ENCODE measurements around the gene CEP70. TPM values are rescaled to one million over a fixed set of nuclear protein-coding genes. Genes with fewer than 3 reads are reported as not detected.

Gene CEP70
- total RNA-seq, 1 experiment from 2014 or later: 64.5 TPM

DNA sequence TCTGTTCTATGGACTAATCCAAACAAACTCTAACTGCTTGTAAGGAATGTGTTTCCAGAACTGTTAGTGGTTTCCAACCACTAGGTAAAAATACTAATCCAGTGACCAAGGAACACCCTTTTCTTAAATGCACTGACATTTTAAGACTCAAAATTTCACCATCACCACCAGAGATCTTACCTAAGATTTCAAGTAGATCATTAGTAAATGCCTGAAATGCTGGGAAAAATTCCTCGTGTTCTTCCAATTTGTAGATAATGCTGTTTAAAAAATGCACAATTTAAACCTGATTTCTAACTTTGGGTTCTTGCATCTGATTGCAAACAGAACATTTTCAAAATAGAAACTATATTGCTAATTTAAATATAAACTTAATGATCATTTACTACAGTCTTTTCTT, 96.2 kb downstream of the CEP70 start:
- ATAC-seq (no peak), DNase-seq (ENCODE audit: low read depth, low spot score) (no peak)
- Histone ChIP-seq H3K36me3 (ENCODE audit: control insufficient read depth, insufficient read depth, low read length) (peaks cover 5% of the 10 kb centered on the region; the same call in 1 of the 2 replicates), H3K4me1 (ENCODE audit: control insufficient read depth, insufficient read depth, low read length) (no peaks in the 10 kb centered on the region), H3K27ac (ENCODE audit: low read length) (no peak overlapping the region), H3K27me3 (ENCODE audit: control insufficient read depth, insufficient read depth, low read length) (no peaks in the 10 kb centered on the region), H3K4me3 (ENCODE audit: low read depth in 2 of 2, low read length in 2 of 2) (no peak overlapping the region), H3K9me3 (ENCODE audit: control insufficient read depth, insufficient read depth, low read depth, low read length) (no peaks in the 10 kb centered on the region)
- no TSS peak for BruUV-seq (replicated peaks)
- ChIA-PET CTCF (interaction anchor here (0.7 kb wide), 1 partner anchor 438 kb away, joined by 3 read pairs; no protein-coding TSS in a partner anchor), POLR2A (no interaction called here)
- TF ChIP-seq POLR2AphosphoS5 (IDR thresholded peaks at IDR 0.05; ENCODE audit: low read depth, low read length): no peak
- TF ChIP-seq, protein P1, sequence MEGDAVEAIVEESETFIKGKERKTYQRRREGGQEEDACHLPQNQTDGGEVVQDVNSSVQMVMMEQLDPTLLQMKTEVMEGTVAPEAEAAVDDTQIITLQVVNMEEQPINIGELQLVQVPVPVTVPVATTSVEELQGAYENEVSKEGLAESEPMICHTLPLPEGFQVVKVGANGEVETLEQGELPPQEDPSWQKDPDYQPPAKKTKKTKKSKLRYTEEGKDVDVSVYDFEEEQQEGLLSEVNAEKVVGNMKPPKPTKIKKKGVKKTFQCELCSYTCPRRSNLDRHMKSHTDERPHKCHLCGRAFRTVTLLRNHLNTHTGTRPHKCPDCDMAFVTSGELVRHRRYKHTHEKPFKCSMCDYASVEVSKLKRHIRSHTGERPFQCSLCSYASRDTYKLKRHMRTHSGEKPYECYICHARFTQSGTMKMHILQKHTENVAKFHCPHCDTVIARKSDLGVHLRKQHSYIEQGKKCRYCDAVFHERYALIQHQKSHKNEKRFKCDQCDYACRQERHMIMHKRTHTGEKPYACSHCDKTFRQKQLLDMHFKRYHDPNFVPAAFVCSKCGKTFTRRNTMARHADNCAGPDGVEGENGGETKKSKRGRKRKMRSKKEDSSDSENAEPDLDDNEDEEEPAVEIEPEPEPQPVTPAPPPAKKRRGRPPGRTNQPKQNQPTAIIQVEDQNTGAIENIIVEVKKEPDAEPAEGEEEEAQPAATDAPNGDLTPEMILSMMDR (IDR thresholded peaks at IDR 0.05): no peak
- no peak for TF ChIP-seq TCF7L2 (IDR thresholded peaks at IDR 0.05; ENCODE audit: low read depth, low read length)
- TF ChIP-seq SIN3A (IDR thresholded peaks at IDR 0.05; ENCODE audit: borderline replicate concordance, insufficient read depth, low read depth, low read length): no peak
- TF ChIP-seq, protein P2, sequence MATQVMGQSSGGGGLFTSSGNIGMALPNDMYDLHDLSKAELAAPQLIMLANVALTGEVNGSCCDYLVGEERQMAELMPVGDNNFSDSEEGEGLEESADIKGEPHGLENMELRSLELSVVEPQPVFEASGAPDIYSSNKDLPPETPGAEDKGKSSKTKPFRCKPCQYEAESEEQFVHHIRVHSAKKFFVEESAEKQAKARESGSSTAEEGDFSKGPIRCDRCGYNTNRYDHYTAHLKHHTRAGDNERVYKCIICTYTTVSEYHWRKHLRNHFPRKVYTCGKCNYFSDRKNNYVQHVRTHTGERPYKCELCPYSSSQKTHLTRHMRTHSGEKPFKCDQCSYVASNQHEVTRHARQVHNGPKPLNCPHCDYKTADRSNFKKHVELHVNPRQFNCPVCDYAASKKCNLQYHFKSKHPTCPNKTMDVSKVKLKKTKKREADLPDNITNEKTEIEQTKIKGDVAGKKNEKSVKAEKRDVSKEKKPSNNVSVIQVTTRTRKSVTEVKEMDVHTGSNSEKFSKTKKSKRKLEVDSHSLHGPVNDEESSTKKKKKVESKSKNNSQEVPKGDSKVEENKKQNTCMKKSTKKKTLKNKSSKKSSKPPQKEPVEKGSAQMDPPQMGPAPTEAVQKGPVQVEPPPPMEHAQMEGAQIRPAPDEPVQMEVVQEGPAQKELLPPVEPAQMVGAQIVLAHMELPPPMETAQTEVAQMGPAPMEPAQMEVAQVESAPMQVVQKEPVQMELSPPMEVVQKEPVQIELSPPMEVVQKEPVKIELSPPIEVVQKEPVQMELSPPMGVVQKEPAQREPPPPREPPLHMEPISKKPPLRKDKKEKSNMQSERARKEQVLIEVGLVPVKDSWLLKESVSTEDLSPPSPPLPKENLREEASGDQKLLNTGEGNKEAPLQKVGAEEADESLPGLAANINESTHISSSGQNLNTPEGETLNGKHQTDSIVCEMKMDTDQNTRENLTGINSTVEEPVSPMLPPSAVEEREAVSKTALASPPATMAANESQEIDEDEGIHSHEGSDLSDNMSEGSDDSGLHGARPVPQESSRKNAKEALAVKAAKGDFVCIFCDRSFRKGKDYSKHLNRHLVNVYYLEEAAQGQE (IDR thresholded peaks at IDR 0.05; ENCODE audit: insufficient read depth in 1 of 2, low read depth in 2 of 2, low read length in 1 of 2): no peak
- intact Hi-C loops (cut with micrococcal nuclease; ENCODE audit: unreplicated experiment) (no loop called here), in situ Hi-C loops (cut with HindIII; ENCODE audit: low pct_unique_long_range_greater_than_20kb, low sequenced_read_pairs) (no loop called here)

DNA sequence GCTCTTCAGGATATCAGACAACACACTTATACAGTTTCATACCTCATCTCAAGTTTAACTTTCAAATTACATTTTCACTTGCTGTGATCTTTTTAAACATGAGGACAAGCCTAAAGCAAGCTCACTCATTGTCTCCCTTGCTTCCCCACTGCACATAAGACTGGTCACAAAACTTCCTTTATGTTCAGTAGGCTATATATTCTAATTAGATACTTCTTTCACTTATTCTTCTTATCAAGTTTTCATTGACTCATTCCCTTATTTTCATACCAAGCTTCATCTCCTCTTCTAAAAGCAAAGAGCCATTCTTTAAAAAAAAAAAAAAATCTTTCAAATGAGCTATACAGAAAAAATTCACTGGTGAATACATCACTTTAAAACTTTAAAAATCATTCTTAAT, 97.0 kb downstream of the CEP70 start:
- ATAC-seq (no peak), DNase-seq (ENCODE audit: low read depth, low spot score) (no peak)
- no peaks in the 10 kb centered on the region for H3K9me3 ChIP-seq (ENCODE audit: control insufficient read depth, insufficient read depth, low read depth, low read length)
- TF ChIP-seq, protein P1 (IDR thresholded peaks at IDR 0.05): no peak
- TF ChIP-seq, protein P2 (IDR thresholded peaks at IDR 0.05; ENCODE audit: insufficient read depth in 1 of 2, low read depth in 2 of 2, low read length in 1 of 2): no peak
- TF ChIP-seq SIN3A (IDR thresholded peaks at IDR 0.05; ENCODE audit: borderline replicate concordance, insufficient read depth, low read depth, low read length): no peak
- no peak for TF ChIP-seq TCF7L2 (IDR thresholded peaks at IDR 0.05; ENCODE audit: low read depth, low read length)
- no peak for TF ChIP-seq POLR2AphosphoS5 (IDR thresholded peaks at IDR 0.05; ENCODE audit: low read depth, low read length)
- H3K4me1 ChIP-seq (ENCODE audit: control insufficient read depth, insufficient read depth, low read length): no peaks in the 10 kb centered on the region
- H3K4me3 ChIP-seq (ENCODE audit: low read depth in 2 of 2, low read length in 2 of 2): no peak overlapping the region
- BruUV-seq (replicated peaks): no TSS peak
- ChIA-PET CTCF (no interaction called here), POLR2A (no interaction called here)
- peaks cover 5% of the 10 kb centered on the region; the same call in 1 of the 2 replicates for H3K36me3 ChIP-seq (ENCODE audit: control insufficient read depth, insufficient read depth, low read length)
- H3K27me3 ChIP-seq (ENCODE audit: control insufficient read depth, insufficient read depth, low read length): no peaks in the 10 kb centered on the region
- intact Hi-C loops (cut with micrococcal nuclease; ENCODE audit: unreplicated experiment) (no loop called here), in situ Hi-C loops (cut with HindIII; ENCODE audit: low pct_unique_long_range_greater_than_20kb, low sequenced_read_pairs) (no loop called here)
- H3K27ac ChIP-seq (ENCODE audit: low read length): no peak overlapping the region
